Breast epithelium (tissue), 3 donors: Measurements from ENCODE around the gene PPARA.

Source experiments
- CTCF ChIP-seq, 3 donors: fragments of 450-650 bp; IDR thresholded peaks; one replicate each; pipeline ENCODE4 v1.5.1; 2016 to 2017; ENCODE audit warnings: antibody characterized with exemption in 3 of 3, mild to moderate bottlenecking in 3 of 3, moderate library complexity in 3 of 3
- POLR2A ChIP-seq: fragments of 450-650 bp; IDR thresholded peaks from one replicate; pipeline ENCODE4 v1.6.1; 2016; ENCODE audit warnings: antibody characterized with exemption, mild to moderate bottlenecking, moderate library complexity
- POLR2AphosphoS5 ChIP-seq, 3 donors: sonication (generic); formaldehyde crosslinking; IDR thresholded peaks; one replicate each; pipeline ENCODE4 v1.6.1; 2017; ENCODE audit warnings: antibody characterized with exemption in 3 of 3

DNA sequence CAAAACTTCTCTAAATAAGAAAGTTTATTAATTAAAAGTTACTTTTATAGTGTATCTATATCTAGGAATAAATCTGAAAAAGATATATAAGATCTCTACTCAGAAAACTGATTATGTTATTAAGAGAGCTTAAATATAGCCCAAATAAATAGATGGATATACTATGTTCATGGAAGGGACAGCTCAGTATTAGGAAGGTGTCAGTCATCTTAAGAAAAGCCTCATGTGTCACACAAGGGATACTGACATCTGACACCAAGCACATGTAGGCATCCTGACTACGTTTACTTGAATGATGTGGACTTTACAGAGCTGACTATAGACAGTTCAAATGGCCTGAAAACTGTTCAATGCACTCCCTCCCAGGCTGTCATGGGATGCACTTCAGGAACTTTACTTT is 19.3 kb downstream of the PPARA start:
- no peak for TF ChIP-seq POLR2A
- no peak for TF ChIP-seq CTCF (IDR thresholded peaks at IDR 0.05)
- no peak for TF ChIP-seq POLR2AphosphoS5 (IDR thresholded peaks at IDR 0.05)
